ENCODE data around the gene PMPCA. TPM values are rescaled to one million over a fixed set of nuclear protein-coding genes. Genes with fewer than 3 reads are reported as not detected.
"Not testable (repeated sequence)": the region's sequence is repeated elsewhere in the genome, so short reads cannot be mapped to it uniquely, and the experiment has no call there.

The PMPCA gene
- total RNA-seq, 1 experiment from 2014 or later: 103 TPM

DNA sequence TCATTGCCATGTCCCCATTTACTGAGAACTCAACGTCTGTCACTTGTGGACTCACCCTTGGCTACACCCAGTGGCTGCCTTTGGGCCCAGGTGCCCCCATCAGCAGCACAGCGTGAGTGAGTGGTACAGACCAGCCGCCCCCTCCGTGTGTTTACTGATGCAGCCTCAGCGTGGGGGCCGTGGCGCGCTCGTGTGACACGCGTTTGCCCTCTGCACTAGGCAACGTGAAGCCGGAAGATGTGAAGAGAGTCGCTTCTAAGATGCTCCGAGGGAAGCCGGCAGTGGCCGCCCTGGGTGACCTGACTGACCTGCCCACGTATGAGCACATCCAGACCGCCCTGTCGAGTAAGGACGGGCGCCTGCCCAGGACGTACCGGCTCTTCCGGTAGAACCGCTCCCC, 12.4 kb downstream of the PMPCA start:
- POLR2A ChIA-PET: no interaction called here
- no peaks in the 10 kb centered on the region for H3K9me3 Mint-ChIP-seq
- TF ChIP-seq FOXJ3 (CRISPR knock-in tag; IDR thresholded peaks at IDR 0.05; ENCODE audit: borderline replicate concordance) (no peak), NFYB (CRISPR knock-in tag; conservative IDR thresholded peaks at IDR 0.05; ENCODE audit: low read depth) (no peak), GTF2I (CRISPR knock-in tag; conservative IDR thresholded peaks at IDR 0.05) (no peak), ATF3 (CRISPR knock-in tag; conservative IDR thresholded peaks at IDR 0.05) (no peak), ZNF416 (CRISPR knock-in tag; IDR thresholded peaks at IDR 0.05) (no peak), SMAD3 (CRISPR knock-in tag; IDR thresholded peaks at IDR 0.05; ENCODE audit: borderline replicate concordance) (no peak)
- peaks cover 25% of the 10 kb centered on the region for H3K36me3 Mint-ChIP-seq
- H3K27me3 Mint-ChIP-seq (ENCODE audit: low read depth): no peaks in the 10 kb centered on the region
- DNase-seq (ENCODE audit: low spot score) (no peak), ATAC-seq (no peak)
- no peaks in the 10 kb centered on the region for H3K4me1 Mint-ChIP-seq
- CTCF ChIA-PET: no interaction called here
- no peak overlapping the region for H3K27ac Mint-ChIP-seq
- no peak overlapping the region for H3K4me3 Mint-ChIP-seq

DNA sequence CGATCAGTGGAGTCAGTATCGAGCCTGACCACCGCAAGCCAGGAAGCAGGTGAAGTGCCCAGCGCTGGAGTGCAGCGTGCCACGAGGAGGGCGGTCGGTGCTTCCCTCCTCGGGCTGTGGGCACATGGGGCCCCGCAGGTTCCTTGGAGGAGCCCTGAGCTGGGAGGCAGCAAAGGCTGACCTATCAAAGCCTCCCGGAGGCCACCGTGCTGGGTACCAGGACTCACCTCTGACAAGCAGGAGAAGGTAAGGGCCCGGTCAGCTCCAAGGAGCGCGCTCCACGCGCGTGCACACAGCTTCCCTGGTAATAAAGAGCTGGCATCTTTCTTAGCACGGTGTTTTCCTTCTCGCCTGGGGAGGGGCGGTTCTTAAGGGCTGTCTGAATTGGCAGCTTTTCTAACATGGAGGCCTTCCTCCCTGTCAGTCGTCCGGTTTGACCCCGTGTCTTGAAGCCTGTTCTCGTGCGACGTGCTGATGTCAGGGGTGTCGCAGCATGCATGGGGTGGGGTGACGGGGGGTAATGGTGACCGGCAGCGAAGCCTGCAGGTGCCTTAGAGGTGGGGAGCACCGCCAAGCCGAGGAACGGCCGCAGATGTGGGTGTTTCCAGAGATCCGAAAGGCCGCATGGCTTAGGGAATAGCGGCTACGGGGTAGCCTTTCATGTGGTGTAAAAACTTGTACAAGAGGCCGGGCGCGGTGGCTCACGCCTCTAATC, 13.1 kb downstream of the PMPCA start:
- TF ChIP-seq, protein P1, sequence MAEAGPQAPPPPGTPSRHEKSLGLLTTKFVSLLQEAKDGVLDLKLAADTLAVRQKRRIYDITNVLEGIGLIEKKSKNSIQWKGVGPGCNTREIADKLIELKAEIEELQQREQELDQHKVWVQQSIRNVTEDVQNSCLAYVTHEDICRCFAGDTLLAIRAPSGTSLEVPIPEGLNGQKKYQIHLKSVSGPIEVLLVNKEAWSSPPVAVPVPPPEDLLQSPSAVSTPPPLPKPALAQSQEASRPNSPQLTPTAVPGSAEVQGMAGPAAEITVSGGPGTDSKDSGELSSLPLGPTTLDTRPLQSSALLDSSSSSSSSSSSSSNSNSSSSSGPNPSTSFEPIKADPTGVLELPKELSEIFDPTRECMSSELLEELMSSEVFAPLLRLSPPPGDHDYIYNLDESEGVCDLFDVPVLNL (CRISPR knock-in tag; IDR thresholded peaks at IDR 0.05; ENCODE audit: borderline replicate concordance, low read depth): no peak
- no peak overlapping the region for H3K27ac Mint-ChIP-seq
- H3K27me3 Mint-ChIP-seq (ENCODE audit: low read depth): no peaks in the 10 kb centered on the region
- H3K4me1 Mint-ChIP-seq: no peaks in the 10 kb centered on the region
- CTCF ChIA-PET: interaction anchor here (0.7 to 1.1 kb wide), 2 partner anchors 23 to 111 kb away, joined by 3 to 4 read pairs; no protein-coding TSS in a partner anchor
- ATAC-seq (no peak), DNase-seq (ENCODE audit: low spot score) (no peak)
- POLR2A ChIA-PET: interaction anchor here (1.2 kb wide), 1 partner anchor 70 kb away, joined by 3 read pairs; no protein-coding TSS in a partner anchor
- H3K9me3 Mint-ChIP-seq: no peaks in the 10 kb centered on the region
- H3K4me3 Mint-ChIP-seq: no peak overlapping the region
- peaks cover 19% of the 10 kb centered on the region for H3K36me3 Mint-ChIP-seq

- ChIA-PET CTCF (interaction anchor here (0.7 to 1.3 kb wide), 4 partner anchors 11 to 247 kb away, joined by 3 to 4 read pairs (median 3); no protein-coding TSS in a partner anchor), POLR2A (interaction anchor here (1.2 to 1.3 kb wide), 2 partner anchors 15 to 71 kb away, joined by 3 to 4 read pairs; no protein-coding TSS in a partner anchor)
- TF ChIP-seq IRF2 (CRISPR knock-in tag; IDR thresholded peaks at IDR 0.05; ENCODE audit: borderline replicate concordance, low read depth): no peak
- TF ChIP-seq JAZF1 (CRISPR knock-in tag; IDR thresholded peaks at IDR 0.05): no peak
- no peak for TF ChIP-seq MXD4 (CRISPR knock-in tag; IDR thresholded peaks at IDR 0.05; ENCODE audit: borderline replicate concordance)
- no peak for TF ChIP-seq MYBL2 (CRISPR knock-in tag; IDR thresholded peaks at IDR 0.05)
- no peak for TF ChIP-seq ZNF416 (CRISPR knock-in tag; IDR thresholded peaks at IDR 0.05)
- TF ChIP-seq JUN (CRISPR knock-in tag; IDR thresholded peaks at IDR 0.05): no peak
- TF ChIP-seq, protein P2, sequence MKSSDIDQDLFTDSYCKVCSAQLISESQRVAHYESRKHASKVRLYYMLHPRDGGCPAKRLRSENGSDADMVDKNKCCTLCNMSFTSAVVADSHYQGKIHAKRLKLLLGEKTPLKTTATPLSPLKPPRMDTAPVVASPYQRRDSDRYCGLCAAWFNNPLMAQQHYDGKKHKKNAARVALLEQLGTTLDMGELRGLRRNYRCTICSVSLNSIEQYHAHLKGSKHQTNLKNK (CRISPR knock-in tag; IDR thresholded peaks at IDR 0.05): no peak
- TF ChIP-seq, protein P3, sequence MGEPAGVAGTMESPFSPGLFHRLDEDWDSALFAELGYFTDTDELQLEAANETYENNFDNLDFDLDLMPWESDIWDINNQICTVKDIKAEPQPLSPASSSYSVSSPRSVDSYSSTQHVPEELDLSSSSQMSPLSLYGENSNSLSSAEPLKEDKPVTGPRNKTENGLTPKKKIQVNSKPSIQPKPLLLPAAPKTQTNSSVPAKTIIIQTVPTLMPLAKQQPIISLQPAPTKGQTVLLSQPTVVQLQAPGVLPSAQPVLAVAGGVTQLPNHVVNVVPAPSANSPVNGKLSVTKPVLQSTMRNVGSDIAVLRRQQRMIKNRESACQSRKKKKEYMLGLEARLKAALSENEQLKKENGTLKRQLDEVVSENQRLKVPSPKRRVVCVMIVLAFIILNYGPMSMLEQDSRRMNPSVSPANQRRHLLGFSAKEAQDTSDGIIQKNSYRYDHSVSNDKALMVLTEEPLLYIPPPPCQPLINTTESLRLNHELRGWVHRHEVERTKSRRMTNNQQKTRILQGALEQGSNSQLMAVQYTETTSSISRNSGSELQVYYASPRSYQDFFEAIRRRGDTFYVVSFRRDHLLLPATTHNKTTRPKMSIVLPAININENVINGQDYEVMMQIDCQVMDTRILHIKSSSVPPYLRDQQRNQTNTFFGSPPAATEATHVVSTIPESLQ (CRISPR knock-in tag; IDR thresholded peaks at IDR 0.05): no peak
- TF ChIP-seq, protein P4, sequence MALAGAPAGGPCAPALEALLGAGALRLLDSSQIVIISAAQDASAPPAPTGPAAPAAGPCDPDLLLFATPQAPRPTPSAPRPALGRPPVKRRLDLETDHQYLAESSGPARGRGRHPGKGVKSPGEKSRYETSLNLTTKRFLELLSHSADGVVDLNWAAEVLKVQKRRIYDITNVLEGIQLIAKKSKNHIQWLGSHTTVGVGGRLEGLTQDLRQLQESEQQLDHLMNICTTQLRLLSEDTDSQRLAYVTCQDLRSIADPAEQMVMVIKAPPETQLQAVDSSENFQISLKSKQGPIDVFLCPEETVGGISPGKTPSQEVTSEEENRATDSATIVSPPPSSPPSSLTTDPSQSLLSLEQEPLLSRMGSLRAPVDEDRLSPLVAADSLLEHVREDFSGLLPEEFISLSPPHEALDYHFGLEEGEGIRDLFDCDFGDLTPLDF (CRISPR knock-in tag; IDR thresholded peaks at IDR 0.05): no peak
- no peak for TF ChIP-seq FOXJ3 (CRISPR knock-in tag; IDR thresholded peaks at IDR 0.05; ENCODE audit: borderline replicate concordance)
- TF ChIP-seq CREB1 (CRISPR knock-in tag; IDR thresholded peaks at IDR 0.05): no peak
- H3K36me3 Mint-ChIP-seq: peaks cover 11% of the 10 kb centered on the region
- H3K27me3 Mint-ChIP-seq (ENCODE audit: low read depth): no peaks in the 10 kb centered on the region
- DNase-seq (ENCODE audit: low spot score): no peak
- H3K4me3 Mint-ChIP-seq: no peak overlapping the region
- no peak overlapping the region for H3K27ac Mint-ChIP-seq
- H3K4me1 Mint-ChIP-seq: no peaks in the 10 kb centered on the region
- H3K9me3 Mint-ChIP-seq: no peaks in the 10 kb centered on the region
- no peak for ATAC-seq
These were observed 14.4 kb downstream of the PMPCA start for GRCh38 chr9:136424750-136425362.

GRCh38 chr9:136425367-136425766, 14.9 kb downstream of the PMPCA start:
- not testable (repeated sequence) for DNase-seq (ENCODE audit: low spot score); H3K9me3 Mint-ChIP-seq; H3K4me1 Mint-ChIP-seq; ATAC-seq; H3K27ac Mint-ChIP-seq; H3K27me3 Mint-ChIP-seq (ENCODE audit: low read depth); H3K4me3 Mint-ChIP-seq
- POLR2A ChIA-PET: interaction anchor here (1.3 kb wide), 1 partner anchor 16 kb away, joined by 4 read pairs; no protein-coding TSS in a partner anchor
- H3K36me3 Mint-ChIP-seq: peaks cover 11% of the 10 kb centered on the region
- CTCF ChIA-PET: interaction anchor here (0.9 to 1.3 kb wide), 2 partner anchors 12 to 246 kb away, joined by 3 read pairs; no protein-coding TSS in a partner anchor
